Esophagus (tissue), 2 donors: ENCODE results near the gene ARHGEF11. TPM values are rescaled to one million over a fixed set of nuclear protein-coding genes. Genes with fewer than 3 reads are reported as not detected.

Source experiments
- H3K27ac ChIP-seq, 2 donors: one replicate each; pipeline ENCODE4 v1.5.1; 2013; ENCODE audit warnings: low read depth in 2 of 2, mild to moderate bottlenecking in 2 of 2, inconsistent platforms in 1 of 2, low read length in 1 of 2, moderate library complexity in 1 of 2
- H3K27me3 ChIP-seq, 2 donors: one replicate each; pipeline ENCODE4 v1.6.1; 2013; ENCODE audit warnings: low read length in 2 of 2, control low read depth in 1 of 2, mild to moderate bottlenecking in 1 of 2; ENCODE audit not compliant: insufficient read depth in 2 of 2, control insufficient read depth in 1 of 2
- H3K36me3 ChIP-seq, 2 donors: one replicate each; pipeline ENCODE4 v1.6.1; 2013; ENCODE audit warnings: low read length in 1 of 2; ENCODE audit not compliant: control insufficient read depth in 2 of 2, insufficient read depth in 2 of 2
- H3K4me1 ChIP-seq, 2 donors: one replicate each; pipeline ENCODE4 v1.6.1; 2013; ENCODE audit warnings: low read length in 1 of 2; ENCODE audit not compliant: control insufficient read depth in 2 of 2, insufficient read depth in 2 of 2
- H3K4me3 ChIP-seq, 2 donors: one replicate each; pipeline ENCODE4 v1.5.1; 2013; ENCODE audit warnings: low read length in 2 of 2, mild to moderate bottlenecking in 2 of 2, low read depth in 1 of 2, moderate library complexity in 1 of 2
- H3K9me3 ChIP-seq, 2 donors: one replicate each; pipeline ENCODE4 v1.6.1; 2013; ENCODE audit warnings: mild to moderate bottlenecking in 2 of 2, low read depth in 1 of 2, low read length in 1 of 2, moderate library complexity in 1 of 2; ENCODE audit not compliant: control insufficient read depth in 2 of 2, insufficient read depth in 1 of 2
- WGBS, 2 donors: extraction: QIAGEN DNeasy Blood & Tissue Kit; methylation state at CpG; one replicate each; pipeline ENCODE4 v1.1.7; 2013; 5-methylcytosine and 5-hydroxymethylcytosine counted together
- polyA plus RNA-seq, 2 donors: library from polyadenylated mRNA; stranded (reverse); fragments of 200-250 nt; gene quantifications; one replicate each; pipeline ENCODE4 v1.2.3, GENCODE V29; 2013
- donor health status: healthy with polysubstance abuse.
- donor health status: Bipolar disorder and iron deficiency.

The ARHGEF11 gene
- polyA plus RNA-seq, 2 donors, result 6.5 to 11.2 TPM

DNA sequence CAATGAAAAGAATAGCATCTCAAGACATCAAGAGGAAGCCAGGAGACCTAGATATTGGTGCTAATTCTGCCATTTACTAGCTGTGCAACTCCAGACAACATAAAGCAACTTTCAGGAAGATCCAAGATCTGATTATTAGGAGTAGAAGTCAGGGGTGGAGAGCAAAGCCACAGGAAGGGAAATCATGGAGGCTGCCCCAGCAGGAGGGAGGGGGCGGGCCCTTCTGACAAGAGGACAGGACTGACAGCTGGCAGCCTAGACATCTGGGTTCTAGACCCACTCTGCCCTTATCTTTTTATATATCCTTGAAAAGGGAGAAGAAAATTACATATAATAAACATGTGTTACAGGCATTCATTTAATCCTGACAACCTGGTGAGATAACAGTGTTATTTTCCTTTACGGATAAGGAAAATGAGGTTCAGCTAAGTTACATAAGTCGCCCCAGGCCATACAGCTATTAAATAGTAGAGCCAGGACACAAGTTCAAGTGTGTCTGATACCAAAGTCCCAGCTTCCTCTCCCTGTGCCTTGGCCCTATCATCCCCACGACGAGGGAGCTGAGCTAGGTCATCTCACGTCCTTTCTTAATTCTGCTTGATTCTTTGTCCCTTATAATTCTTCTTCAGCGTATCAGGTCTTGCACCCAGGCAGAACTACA lies 46.6 kb downstream of the ARHGEF11 start:
- H3K36me3 ChIP-seq, result no peaks in the 10 kb centered on the region
- no peaks in the 10 kb centered on the region for H3K27me3 ChIP-seq
- H3K27ac ChIP-seq, result no peak overlapping the region
- no peak overlapping the region for H3K4me3 ChIP-seq
- 82 to 90% methylated on average over 7 of the region's 7 CpGs for WGBS, 2 donors
- H3K4me1 ChIP-seq, result peaks cover 0 to 4% of the 10 kb centered on the region in 2 donors
- H3K9me3 ChIP-seq, result no peaks in the 10 kb centered on the region

DNA sequence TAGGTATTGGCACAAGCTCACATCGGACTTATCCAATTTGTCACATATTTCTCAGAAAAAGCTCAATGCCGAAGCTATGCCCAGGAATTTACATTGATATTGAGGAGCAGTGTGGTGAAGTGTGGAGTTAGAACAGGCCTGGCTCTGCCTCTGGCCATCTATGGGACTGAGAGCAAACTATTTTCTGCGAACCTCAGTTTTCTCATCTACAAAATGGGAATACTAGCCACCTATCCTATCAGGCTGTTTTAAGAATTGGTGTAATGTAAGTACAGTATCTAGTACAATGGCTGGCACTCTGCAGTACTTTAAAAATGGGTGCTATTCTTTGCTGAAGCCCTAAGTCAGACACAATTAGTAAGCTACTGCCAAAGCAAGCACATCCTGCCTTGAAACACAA lies 47.2 kb downstream of the ARHGEF11 start:
- Histone ChIP-seq H3K4me3 (no peak overlapping the region), H3K36me3 (no peaks in the 10 kb centered on the region), H3K9me3 (no peaks in the 10 kb centered on the region), H3K27me3 (no peaks in the 10 kb centered on the region), H3K27ac (no peak overlapping the region), H3K4me1 (peaks cover 0 to 4% of the 10 kb centered on the region in 2 donors)
- 92 to 94% methylated on average over 3 of the region's 3 CpGs for WGBS, 2 donors

DNA sequence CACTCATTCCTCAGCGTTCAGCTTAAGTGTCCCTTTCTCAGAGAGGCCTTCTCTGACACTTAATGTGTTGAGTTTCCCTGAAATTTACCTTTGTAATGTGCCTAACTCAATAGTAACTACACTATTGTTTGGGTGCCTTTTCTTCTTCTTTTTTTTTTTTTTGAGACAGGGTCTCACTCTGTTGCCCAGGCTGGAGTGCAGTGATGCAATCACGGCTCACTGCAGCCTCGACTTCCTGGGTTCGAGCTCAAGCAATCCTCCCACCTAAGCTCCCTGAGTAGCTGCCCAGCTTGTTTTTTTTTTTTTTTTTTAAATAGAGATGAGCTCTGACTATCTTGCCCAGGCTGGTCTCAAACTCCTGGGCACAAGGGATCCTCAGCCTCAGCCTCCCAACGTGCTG lies 50.1 kb downstream of the ARHGEF11 start:
- H3K27me3 ChIP-seq, result no peaks in the 10 kb centered on the region
- H3K9me3 ChIP-seq, result no peaks in the 10 kb centered on the region
- no peak overlapping the region for H3K27ac ChIP-seq
- no peaks in the 10 kb centered on the region for H3K36me3 ChIP-seq
- no peak overlapping the region for H3K4me3 ChIP-seq
- H3K4me1 ChIP-seq, result no peaks in the 10 kb centered on the region
- 86 to 90% methylated on average over 5 of the region's 5 CpGs for WGBS, 2 donors

DNA sequence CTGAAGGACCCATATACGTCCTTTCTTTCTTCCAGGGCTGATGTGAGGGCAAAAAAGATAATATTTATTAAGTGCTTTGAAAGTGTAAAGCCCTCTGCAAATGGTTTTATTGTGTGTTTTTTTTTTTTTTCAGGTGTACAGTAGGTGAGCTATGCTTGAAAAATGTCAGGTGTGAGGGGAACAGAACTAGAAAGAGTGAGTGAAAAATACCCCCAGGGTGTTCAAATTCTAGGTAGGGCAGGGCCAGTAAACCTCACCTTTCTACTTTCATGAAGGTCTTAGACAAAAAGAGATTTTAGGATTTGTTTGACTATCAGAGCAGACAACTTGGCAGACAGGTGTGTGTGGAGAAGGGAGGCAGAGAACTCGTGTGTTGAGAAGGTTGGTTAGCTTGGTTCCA lies 51.3 kb downstream of the ARHGEF11 start:
- H3K27ac ChIP-seq, result no peak overlapping the region
- no peak overlapping the region for H3K4me3 ChIP-seq
- no peaks in the 10 kb centered on the region for H3K27me3 ChIP-seq
- H3K9me3 ChIP-seq, result no peaks in the 10 kb centered on the region
- H3K4me1 ChIP-seq, result no peaks in the 10 kb centered on the region
- no peaks in the 10 kb centered on the region for H3K36me3 ChIP-seq
- WGBS, 2 donors, result 42 to 49% methylated on average over 2 of the region's 2 CpGs

DNA sequence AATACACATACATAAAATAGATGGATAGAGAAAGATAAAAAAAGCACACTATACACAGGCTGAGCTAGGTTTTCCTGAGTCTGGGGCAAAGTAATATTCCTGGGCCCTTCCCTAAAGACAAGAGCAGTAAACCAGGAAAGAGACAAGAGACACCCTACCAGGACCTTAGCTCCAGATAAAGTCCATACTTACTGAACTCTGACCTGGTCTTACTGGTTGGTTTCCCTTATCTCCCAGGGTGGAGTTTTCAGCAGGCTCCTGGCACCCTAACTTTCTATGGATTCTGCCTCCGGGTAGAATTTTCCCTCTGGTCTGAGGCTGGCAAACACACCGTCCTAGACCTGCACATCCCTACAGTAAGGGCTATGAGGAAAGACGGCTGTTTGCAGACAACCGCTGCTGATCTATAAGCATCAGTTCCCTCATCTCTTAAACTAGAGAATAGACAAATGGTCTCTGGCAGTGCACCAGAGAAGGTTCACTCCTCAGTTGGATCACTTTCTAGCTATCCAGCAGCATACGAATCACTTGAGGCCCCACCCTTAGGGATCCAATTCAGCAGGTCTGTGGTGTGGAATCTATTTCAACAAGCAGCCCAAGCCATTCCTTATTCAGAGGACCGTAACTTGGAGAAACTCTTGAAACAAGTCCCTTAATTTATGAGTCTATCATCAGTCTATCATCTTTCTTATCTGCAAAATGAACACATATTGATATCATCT lies 52.0 kb downstream of the ARHGEF11 start:
- WGBS, 2 donors, result 70 to 78% methylated on average over 6 of the region's 6 CpGs
- no peaks in the 10 kb centered on the region for H3K36me3 ChIP-seq
- H3K9me3 ChIP-seq, result no peaks in the 10 kb centered on the region
- H3K27me3 ChIP-seq, result no peaks in the 10 kb centered on the region
- no peak overlapping the region for H3K27ac ChIP-seq
- no peak overlapping the region for H3K4me3 ChIP-seq
- H3K4me1 ChIP-seq, result no peaks in the 10 kb centered on the region

DNA sequence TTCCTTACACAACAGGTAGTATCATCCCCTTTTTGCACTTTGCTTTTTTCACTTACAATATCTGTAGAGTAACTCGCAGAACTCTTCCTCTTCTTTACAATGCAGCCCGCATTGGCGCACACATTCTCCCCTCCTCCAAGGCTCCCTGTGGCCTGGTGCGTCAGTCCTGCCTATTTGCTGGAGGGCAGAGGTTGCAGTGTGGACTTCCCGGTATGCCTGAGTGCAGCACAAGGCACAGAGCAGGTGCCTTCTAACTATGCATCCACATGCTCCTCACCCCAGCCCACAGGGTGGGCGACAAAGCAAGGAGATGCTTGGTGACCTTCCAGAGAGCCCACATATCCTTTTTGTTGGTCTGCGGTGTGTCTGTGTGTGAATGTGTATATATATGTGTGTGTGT lies 53.3 kb downstream of the ARHGEF11 start:
- H3K36me3 ChIP-seq, result no peaks in the 10 kb centered on the region
- no peak overlapping the region for H3K4me3 ChIP-seq
- no peaks in the 10 kb centered on the region for H3K27me3 ChIP-seq
- no peaks in the 10 kb centered on the region for H3K9me3 ChIP-seq
- no peak overlapping the region for H3K27ac ChIP-seq
- WGBS, 2 donors, result 88 to 92% methylated on average over 7 of the region's 7 CpGs
- H3K4me1 ChIP-seq, result no peaks in the 10 kb centered on the region

DNA sequence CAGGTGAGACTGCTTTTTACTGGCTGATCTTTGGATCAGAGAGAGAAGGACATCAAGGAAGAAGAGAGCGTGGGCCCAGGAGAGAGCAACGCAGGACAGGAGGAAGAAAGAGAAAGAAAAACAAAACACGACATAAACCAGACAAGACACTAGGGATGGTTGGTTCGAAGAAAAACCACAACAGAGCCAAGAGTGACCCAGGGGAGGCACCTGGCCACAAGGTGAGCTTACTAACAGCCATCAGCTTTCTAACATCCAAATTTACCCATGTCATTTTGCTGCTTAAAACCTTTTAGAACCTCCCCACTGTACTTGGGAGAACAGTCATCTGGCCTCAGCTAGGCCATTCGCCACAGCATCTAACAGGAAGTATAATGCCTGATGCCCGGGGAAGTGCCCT lies 57.8 kb downstream of the ARHGEF11 start:
- WGBS, 2 donors, result 82 to 84% methylated on average over 6 of the region's 6 CpGs
- peaks cover 0 to 11% of the 10 kb centered on the region in 2 donors for H3K36me3 ChIP-seq
- no peaks in the 10 kb centered on the region for H3K9me3 ChIP-seq
- H3K4me3 ChIP-seq, result no peak overlapping the region
- no peaks in the 10 kb centered on the region for H3K4me1 ChIP-seq
- no peak overlapping the region for H3K27ac ChIP-seq
- no peaks in the 10 kb centered on the region for H3K27me3 ChIP-seq

DNA sequence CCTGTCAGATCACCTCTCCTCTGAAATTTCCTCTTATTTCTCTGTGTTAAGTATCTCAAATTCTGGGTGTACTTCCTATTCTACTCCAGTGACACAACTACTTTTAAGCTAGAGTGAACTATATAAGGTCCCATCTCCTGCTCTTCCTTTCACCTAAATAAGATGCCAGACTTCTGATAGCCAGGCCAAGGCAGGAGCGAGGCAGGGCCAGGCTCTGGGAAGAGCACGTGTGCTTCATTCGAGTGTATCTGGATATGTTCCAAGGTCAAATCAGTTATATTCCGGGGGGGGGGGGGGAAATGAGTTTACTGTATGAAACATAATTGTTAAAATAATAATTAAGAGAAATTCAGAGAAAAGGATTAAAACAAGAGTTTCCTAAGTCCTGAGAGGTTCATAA lies 65.0 kb downstream of the ARHGEF11 start:
- Histone ChIP-seq H3K9me3 (no peaks in the 10 kb centered on the region), H3K4me3 (no peak overlapping the region), H3K36me3 (peaks cover 7 to 20% of the 10 kb centered on the region in 2 donors), H3K4me1 (no peaks in the 10 kb centered on the region), H3K27me3 (no peaks in the 10 kb centered on the region), H3K27ac (no peak overlapping the region)
- 57 to 59% methylated on average over 4 of the region's 4 CpGs for WGBS, 2 donors

DNA sequence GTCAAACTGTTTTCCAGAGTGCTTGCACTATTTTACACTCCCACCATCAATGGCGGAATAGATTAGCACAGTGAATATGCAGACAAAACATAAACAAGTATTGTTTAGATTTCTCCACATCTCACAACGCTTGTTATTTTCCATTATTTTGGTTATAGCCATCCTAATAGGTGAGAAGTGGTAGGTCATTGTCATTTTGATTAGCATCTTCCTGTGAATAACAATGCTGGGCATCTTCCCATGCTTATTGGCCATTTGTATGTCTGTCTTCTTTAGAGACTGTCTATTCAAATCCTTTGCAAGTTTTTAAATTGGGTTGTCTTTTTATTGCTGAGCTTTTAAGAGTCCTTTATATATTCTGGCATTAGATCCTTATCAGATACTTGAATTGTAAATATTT lies 70.5 kb downstream of the ARHGEF11 start:
- H3K27me3 ChIP-seq, result no peaks in the 10 kb centered on the region
- H3K9me3 ChIP-seq, result no peaks in the 10 kb centered on the region
- no peaks in the 10 kb centered on the region for H3K4me1 ChIP-seq
- 72 to 75% methylated on average over 2 of the region's 2 CpGs for WGBS, 2 donors
- H3K36me3 ChIP-seq, result peaks cover 11 to 15% of the 10 kb centered on the region in 2 donors
- no peak overlapping the region for H3K27ac ChIP-seq
- no peak overlapping the region for H3K4me3 ChIP-seq

DNA sequence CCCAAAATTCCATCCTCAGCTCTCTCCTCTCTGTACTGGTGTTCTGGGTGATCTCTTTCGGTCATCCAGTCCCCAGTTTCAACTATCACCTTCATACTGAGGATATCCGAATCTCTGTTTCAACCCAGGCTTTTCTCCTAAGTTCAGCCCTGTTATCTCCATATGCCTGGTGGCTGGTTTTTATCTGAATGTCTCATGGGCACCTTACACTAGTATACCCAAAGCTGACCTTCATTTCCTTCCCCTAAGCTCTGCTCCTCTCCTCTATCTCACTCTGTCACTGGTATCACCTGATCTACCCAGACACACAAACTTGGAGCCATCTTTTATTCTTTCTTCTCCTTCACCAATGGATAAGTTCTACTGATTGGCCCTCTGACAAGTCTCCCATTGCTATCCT lies 72.1 kb downstream of the ARHGEF11 start:
- 93 to 95% methylated on average over 2 of the region's 2 CpGs for WGBS, 2 donors
- Histone ChIP-seq H3K27ac (no peak overlapping the region), H3K4me3 (no peak overlapping the region), H3K9me3 (no peaks in the 10 kb centered on the region), H3K27me3 (no peaks in the 10 kb centered on the region), H3K36me3 (peaks cover 11 to 20% of the 10 kb centered on the region in 2 donors), H3K4me1 (no peaks in the 10 kb centered on the region)
